AG04449 (cell line): ENCODE measurements around the gene NGEF.

ENCODE experiments used
- CTCF ChIA-PET: fragments of 350-600 bp; formaldehyde crosslinking; extraction: SDS; loops from one replicate; lab custom pipeline; 2021; ENCODE audit warnings: antibody characterized with exemption; lab: Yijun Ruan, JAX
- POLR2A ChIA-PET: fragments of 400-600, 350-600 bp; formaldehyde crosslinking; extraction: SDS; loops from one replicate; lab custom pipeline; 2020; ENCODE audit warnings: antibody characterized with exemption, inconsistent platforms; lab: Yijun Ruan, JAX
- DNase-seq: peaks from one replicate; pipeline ENCODE4 v3.0.0-alpha.2; 2010; ENCODE audit warnings: low read depth, low spot score
- H3K4me3 ChIP-seq: 2 replicates; pipeline ENCODE4 v1.5.1; 2011; ENCODE audit warnings: low read depth, mild to moderate bottlenecking, control low read depth, low read length
- TF ChIP-seq, protein P1 (sequence below): IDR thresholded peaks from one replicate; pipeline ENCODE4 v1.5.1; 2011; ENCODE audit warnings: mild to moderate bottlenecking, moderate library complexity, low read length, control low read depth, inconsistent platforms; ENCODE audit not compliant: insufficient read depth; ENCODE audit errors: missing control alignments

NGEF gene

DNA sequence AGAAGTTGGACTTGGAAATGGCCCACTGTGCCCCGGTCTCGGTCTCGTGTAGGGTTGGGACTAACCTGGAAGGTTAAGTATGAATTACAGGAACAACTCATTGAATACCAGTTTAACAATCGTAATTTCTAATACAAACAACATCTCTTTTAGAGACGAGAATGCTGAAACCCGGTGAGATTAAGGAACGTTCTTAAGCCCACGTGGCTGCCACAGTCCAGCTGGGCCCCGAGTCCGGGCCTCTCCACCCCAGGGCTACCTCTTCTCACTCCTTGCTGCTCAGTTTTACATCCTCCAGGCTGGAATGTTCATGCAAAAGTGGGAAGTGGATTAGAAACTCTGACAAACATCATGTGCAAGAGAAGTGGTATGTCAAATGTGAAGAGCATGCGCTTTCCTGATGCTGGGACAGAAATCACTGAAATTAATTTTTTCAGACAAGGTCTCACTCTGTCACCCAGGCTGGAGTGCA is 29.4 kb downstream of the NGEF start:
- DNase-seq, result no peak
- CTCF ChIA-PET, result interaction anchor here (1.4 kb wide), 1 partner anchor 11 kb away, joined by 3 read pairs; no protein-coding TSS in a partner anchor

DNA sequence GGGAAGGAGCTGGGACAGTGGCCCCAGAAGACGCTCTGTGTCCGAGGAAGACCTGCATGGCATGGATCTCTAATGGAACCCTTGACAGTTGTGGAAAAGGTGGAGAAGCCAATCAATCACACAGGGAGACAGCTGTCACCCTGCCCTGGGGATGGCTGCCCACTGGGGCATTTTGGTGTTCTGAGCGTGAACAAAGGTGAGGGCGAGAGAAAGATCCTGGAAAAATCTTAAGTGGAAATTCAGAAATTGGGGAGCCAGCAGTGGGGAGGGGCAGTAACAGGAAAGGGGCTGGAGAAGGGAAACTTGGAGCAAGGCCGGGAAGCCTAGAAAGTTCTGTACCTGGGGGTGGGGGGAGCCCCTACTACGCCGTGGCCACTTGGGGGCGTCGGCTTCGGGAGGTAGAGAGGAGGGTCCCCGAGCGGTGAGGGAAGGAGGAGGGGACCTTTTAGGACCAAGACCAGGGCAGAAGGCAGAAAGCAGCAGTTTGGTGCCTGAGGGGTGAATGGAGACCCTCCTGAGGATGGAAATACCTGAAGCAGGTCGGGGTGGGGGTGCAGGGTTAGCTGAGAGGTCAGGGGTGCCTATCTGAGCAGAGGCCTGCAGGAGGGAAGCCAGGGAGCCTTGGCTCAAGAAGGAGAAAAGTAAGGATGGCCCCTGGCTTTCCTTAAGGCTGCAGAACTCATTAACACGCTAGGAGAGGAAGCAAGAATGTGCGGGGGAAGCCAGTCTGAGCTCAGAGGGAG is 30.0 kb downstream of the NGEF start:
- TF ChIP-seq, protein P1, sequence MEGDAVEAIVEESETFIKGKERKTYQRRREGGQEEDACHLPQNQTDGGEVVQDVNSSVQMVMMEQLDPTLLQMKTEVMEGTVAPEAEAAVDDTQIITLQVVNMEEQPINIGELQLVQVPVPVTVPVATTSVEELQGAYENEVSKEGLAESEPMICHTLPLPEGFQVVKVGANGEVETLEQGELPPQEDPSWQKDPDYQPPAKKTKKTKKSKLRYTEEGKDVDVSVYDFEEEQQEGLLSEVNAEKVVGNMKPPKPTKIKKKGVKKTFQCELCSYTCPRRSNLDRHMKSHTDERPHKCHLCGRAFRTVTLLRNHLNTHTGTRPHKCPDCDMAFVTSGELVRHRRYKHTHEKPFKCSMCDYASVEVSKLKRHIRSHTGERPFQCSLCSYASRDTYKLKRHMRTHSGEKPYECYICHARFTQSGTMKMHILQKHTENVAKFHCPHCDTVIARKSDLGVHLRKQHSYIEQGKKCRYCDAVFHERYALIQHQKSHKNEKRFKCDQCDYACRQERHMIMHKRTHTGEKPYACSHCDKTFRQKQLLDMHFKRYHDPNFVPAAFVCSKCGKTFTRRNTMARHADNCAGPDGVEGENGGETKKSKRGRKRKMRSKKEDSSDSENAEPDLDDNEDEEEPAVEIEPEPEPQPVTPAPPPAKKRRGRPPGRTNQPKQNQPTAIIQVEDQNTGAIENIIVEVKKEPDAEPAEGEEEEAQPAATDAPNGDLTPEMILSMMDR, result no peak
- H3K4me3 ChIP-seq, result no peak overlapping the region
- POLR2A ChIA-PET, result no interaction called here
- CTCF ChIA-PET, result interaction anchor here (1.4 kb wide), 1 partner anchor 11 kb away, joined by 3 read pairs; no protein-coding TSS in a partner anchor
- no peak for DNase-seq

More for the DNA sequence above, 29.4 kb downstream of the NGEF start:
- H3K4me3 ChIP-seq, result no peak overlapping the region
- TF ChIP-seq, protein P1, result no peak
- POLR2A ChIA-PET, result no interaction called here

DNA sequence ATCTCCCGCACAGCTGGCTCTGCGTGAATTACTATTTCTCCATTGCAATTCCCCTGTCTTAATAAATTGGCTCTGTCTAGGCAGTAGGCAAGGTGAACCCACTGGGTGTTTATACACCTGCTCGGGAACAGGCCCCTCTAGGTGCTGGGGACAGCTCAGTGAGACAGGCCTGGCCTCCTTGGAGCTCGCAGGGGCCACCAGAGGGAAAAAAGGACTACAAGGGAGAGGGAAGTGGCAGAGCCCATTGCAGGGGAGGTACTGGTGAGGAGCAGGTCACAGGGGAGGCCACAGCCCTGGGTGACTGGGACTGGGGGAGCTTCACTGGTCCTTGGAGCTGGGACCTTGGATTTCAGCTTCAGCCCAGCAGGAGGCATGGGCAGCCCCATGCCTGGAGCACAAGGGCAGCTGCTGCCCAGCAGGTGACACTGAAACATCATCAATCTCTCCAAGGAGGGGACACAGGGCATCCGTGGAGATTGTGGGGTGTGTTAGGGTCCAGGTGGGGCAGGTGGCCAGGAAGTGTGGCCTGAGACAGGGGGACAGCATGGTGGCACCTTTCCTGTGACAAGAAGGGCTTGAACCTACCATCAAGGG is 31.2 kb downstream of the NGEF start:
- H3K4me3 ChIP-seq, result no peak overlapping the region
- TF ChIP-seq, protein P1, result no peak
- CTCF ChIA-PET, result interaction anchor here (3.7 kb wide), 1 partner anchor 71 kb away, joined by 25 read pairs; no protein-coding TSS in a partner anchor
- no peak for DNase-seq
- POLR2A ChIA-PET, result no interaction called here

GRCh38 chr2:232981356-232981755 is 31.7 kb downstream of the NGEF start:
- H3K4me3 ChIP-seq, result no peak overlapping the region
- ChIA-PET CTCF (interaction anchor here (3.7 kb wide), 1 partner anchor 71 kb away, joined by 25 read pairs; no protein-coding TSS in a partner anchor), POLR2A (no interaction called here)
- DNase-seq, result no peak
- TF ChIP-seq, protein P1, result no peak

DNA sequence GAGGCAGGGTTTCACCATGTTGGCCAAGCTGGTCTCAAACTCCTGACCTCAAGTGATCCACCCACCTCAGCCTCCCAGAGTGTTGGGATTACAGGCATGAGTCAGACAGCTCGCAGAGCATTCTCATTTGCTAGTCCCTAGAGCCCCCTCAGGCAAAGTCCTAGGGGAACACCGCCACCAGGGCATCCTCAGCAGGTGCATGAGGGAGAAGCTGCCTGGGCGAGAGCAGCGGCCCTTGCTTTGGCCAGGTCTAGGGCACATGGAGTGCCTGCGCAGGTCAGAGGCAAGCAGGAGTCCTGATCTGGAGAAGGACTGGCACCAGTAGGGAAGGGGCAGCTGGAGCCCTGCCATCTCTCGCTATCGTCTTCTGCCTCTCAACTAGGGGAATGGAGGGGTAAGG is 32.4 kb downstream of the NGEF start:
- ChIA-PET POLR2A (interaction anchor here (0.6 to 0.8 kb wide), 3 partner anchors 38 to 271 kb away, joined by 3 read pairs; partner anchors contain the start of gene ATG16L1), CTCF (interaction anchor here (1.1 to 3.7 kb wide), 2 partner anchors 49 to 72 kb away, joined by 4 to 25 read pairs; no protein-coding TSS in a partner anchor)
- no peak overlapping the region for H3K4me3 ChIP-seq
- no peak for DNase-seq
- TF ChIP-seq, protein P1, result no peak
